HG03064 (cell line): ENCODE data around the gene SENP7.
"Not testable (repeated sequence)": the region's sequence is repeated elsewhere in the genome, so short reads cannot be mapped to it uniquely, and the experiment has no call there.

Experiments used
- ATAC-seq: cut with Tn5 transposase; IDR thresholded peaks from one replicate; pipeline ENCODE4 v1.9.1; 2021; ENCODE audit warnings: low read depth; ENCODE audit not compliant: unreplicated experiment

The SENP7 gene

GRCh38 chr3:101466465-101467309 is 46.3 kb downstream of the SENP7 start:
- no peak for ATAC-seq

GRCh38 chr3:101464235-101464634 is 48.8 kb downstream of the SENP7 start:
- no peak for ATAC-seq

GRCh38 chr3:101461451-101461850 is 51.6 kb downstream of the SENP7 start:
- ATAC-seq: no peak

GRCh38 chr3:101458387-101458786 is 54.6 kb downstream of the SENP7 start:
- ATAC-seq: no peak

- no peak for ATAC-seq
Measured at GRCh38 chr3:101454629-101455028, 58.4 kb downstream of the SENP7 start.

- ATAC-seq: no peak
Measured at GRCh38 chr3:101453961-101454360, 59.1 kb downstream of the SENP7 start.

GRCh38 chr3:101438641-101439040 is 74.4 kb downstream of the SENP7 start:
- ATAC-seq: not testable (repeated sequence)

GRCh38 chr3:101433652-101434051 is 79.4 kb downstream of the SENP7 start:
- ATAC-seq: no peak

- ATAC-seq: no peak
Measured at GRCh38 chr3:101423984-101424888, 88.8 kb downstream of the SENP7 start.

GRCh38 chr3:101418851-101419250 is 94.2 kb downstream of the SENP7 start:
- ATAC-seq: no peak

- ATAC-seq: no peak
Measured at GRCh38 chr3:101414121-101414520, 98.9 kb downstream of the SENP7 start.

- no peak for ATAC-seq
Measured at GRCh38 chr3:101413656-101414055, 99.4 kb downstream of the SENP7 start.

GRCh38 chr3:101391413-101391950 is 121.5 kb downstream of the SENP7 start:
- ATAC-seq: no peak

- ATAC-seq: no peak
Measured at GRCh38 chr3:101388706-101389105, 124.3 kb downstream of the SENP7 start.

- no peak for ATAC-seq
Measured at GRCh38 chr3:101387351-101387750, 125.7 kb downstream of the SENP7 start.

- ATAC-seq: no peak
Measured at GRCh38 chr3:101384426-101384825, 128.6 kb downstream of the SENP7 start.

GRCh38 chr3:101383656-101384055 is 129.4 kb downstream of the SENP7 start:
- no peak for ATAC-seq

GRCh38 chr3:101383156-101383575 is 129.8 kb downstream of the SENP7 start:
- no peak for ATAC-seq

GRCh38 chr3:101381809-101382208 is 131.2 kb downstream of the SENP7 start:
- ATAC-seq: no peak

GRCh38 chr3:101379658-101380376 is 133.2 kb downstream of the SENP7 start:
- ATAC-seq: peak; percentile 81

- ATAC-seq: no peak
Measured at GRCh38 chr3:101377796-101378195, 135.2 kb downstream of the SENP7 start.
